ENCODE data around the gene OSBPL6. TPM values are rescaled to one million over a fixed set of nuclear protein-coding genes. Genes with fewer than 3 reads are reported as not detected.

OSBPL6 gene
- total RNA-seq, 1 experiment from 2014 or later: 2.1 TPM

- BruUV-seq (replicated peaks): no TSS peak
- ATAC-seq: no peak
Observed at GRCh38 chr2:178211460-178211859, 17.1 kb downstream of the OSBPL6 start.

GRCh38 chr2:178211943-178212342 lies 17.6 kb downstream of the OSBPL6 start:
- Histone ChIP-seq H3K27ac (ENCODE audit: low read length) (no peak overlapping the region), H3K4me3 (ENCODE audit: low read depth in 2 of 2, low read length in 2 of 2) (no peak overlapping the region), H3K27me3 (ENCODE audit: control insufficient read depth, insufficient read depth, low read length) (peaks cover 2% of the 10 kb centered on the region; the same call in 1 of the 2 replicates), H3K9me3 (ENCODE audit: control insufficient read depth, insufficient read depth, low read depth, low read length) (no peaks in the 10 kb centered on the region), H3K4me1 (ENCODE audit: control insufficient read depth, insufficient read depth, low read length) (no peaks in the 10 kb centered on the region), H3K36me3 (ENCODE audit: control insufficient read depth, insufficient read depth, low read length) (no peaks in the 10 kb centered on the region)
- no peak for TF ChIP-seq SIN3A (IDR thresholded peaks at IDR 0.05; ENCODE audit: borderline replicate concordance, insufficient read depth, low read depth, low read length)
- no peak for TF ChIP-seq REST (IDR thresholded peaks at IDR 0.05; ENCODE audit: insufficient read depth in 1 of 2, low read depth in 2 of 2, low read length in 1 of 2)
- TF ChIP-seq CTCF (IDR thresholded peaks at IDR 0.05): no peak
- no peak for TF ChIP-seq POLR2AphosphoS5 (IDR thresholded peaks at IDR 0.05; ENCODE audit: low read depth, low read length)
- TF ChIP-seq TCF7L2 (IDR thresholded peaks at IDR 0.05; ENCODE audit: low read depth, low read length): no peak
- POLR2A ChIA-PET: no interaction called here
- DNase-seq (ENCODE audit: low read depth, low spot score) (no peak), ATAC-seq (no peak)
- no TSS peak for BruUV-seq (replicated peaks)
- in situ Hi-C loops (cut with HindIII; ENCODE audit: low pct_unique_long_range_greater_than_20kb, low sequenced_read_pairs) (no loop called here), intact Hi-C loops (cut with micrococcal nuclease; ENCODE audit: unreplicated experiment) (no loop called here)
- CTCF ChIA-PET: no interaction called here

More at GRCh38 chr2:178211460-178211859, 17.1 kb downstream of the OSBPL6 start:
- in situ Hi-C loops (cut with HindIII; ENCODE audit: low pct_unique_long_range_greater_than_20kb, low sequenced_read_pairs): no loop called here
- ChIA-PET CTCF (no interaction called here), POLR2A (no interaction called here)
- Histone ChIP-seq H3K9me3 (ENCODE audit: control insufficient read depth, insufficient read depth, low read depth, low read length) (no peaks in the 10 kb centered on the region), H3K4me3 (ENCODE audit: low read depth in 2 of 2, low read length in 2 of 2) (no peak overlapping the region), H3K36me3 (ENCODE audit: control insufficient read depth, insufficient read depth, low read length) (no peaks in the 10 kb centered on the region), H3K27me3 (ENCODE audit: control insufficient read depth, insufficient read depth, low read length) (peaks cover 2% of the 10 kb centered on the region; the same call in 1 of the 2 replicates), H3K27ac (ENCODE audit: low read length) (no peak overlapping the region), H3K4me1 (ENCODE audit: control insufficient read depth, insufficient read depth, low read length) (no peaks in the 10 kb centered on the region)
- intact Hi-C loops (cut with micrococcal nuclease; ENCODE audit: unreplicated experiment): no loop called here
- no peak for DNase-seq (ENCODE audit: low read depth, low spot score)
- no peak for TF ChIP-seq REST (IDR thresholded peaks at IDR 0.05; ENCODE audit: insufficient read depth in 1 of 2, low read depth in 2 of 2, low read length in 1 of 2)
- TF ChIP-seq CTCF (IDR thresholded peaks at IDR 0.05): no peak
- TF ChIP-seq SIN3A (IDR thresholded peaks at IDR 0.05; ENCODE audit: borderline replicate concordance, insufficient read depth, low read depth, low read length): no peak
- no peak for TF ChIP-seq TCF7L2 (IDR thresholded peaks at IDR 0.05; ENCODE audit: low read depth, low read length)
- no peak for TF ChIP-seq POLR2AphosphoS5 (IDR thresholded peaks at IDR 0.05; ENCODE audit: low read depth, low read length)

All from Panc1 (cell line).